GM23338 (cell line): Measurements from ENCODE around the gene TNFRSF8.

Experiments
- CREB1 ChIP-seq: fragments of 250-450 bp; sonication (Bioruptor Pico); IDR thresholded peaks from 2 replicates; pipeline ENCODE4 v1.5.0; 2020; ENCODE audit warnings: low read depth, mild to moderate bottlenecking, moderate library complexity
- EZH2 ChIP-seq: fragments of 200-600 bp; sonication (generic); IDR thresholded peaks from one replicate; pipeline ENCODE4 v1.8.0; 2017; ENCODE audit warnings: antibody characterized with exemption, mild to moderate bottlenecking, low read depth; ENCODE audit not compliant: unreplicated experiment
- TF ChIP-seq, protein P1 (sequence below), 2 experiments: fragments of 200-600 bp in 1 of 2; sonication (generic) in 1 of 2; conservative IDR thresholded peaks; 2 replicates each; pipeline versions ENCODE4 v1.5.1 to v1.6.1; 2016 to 2017; ENCODE audit warnings: antibody characterized with exemption in 2 of 2, low read depth in 2 of 2, mild to moderate bottlenecking in 2 of 2, moderate library complexity in 1 of 2

DNA sequence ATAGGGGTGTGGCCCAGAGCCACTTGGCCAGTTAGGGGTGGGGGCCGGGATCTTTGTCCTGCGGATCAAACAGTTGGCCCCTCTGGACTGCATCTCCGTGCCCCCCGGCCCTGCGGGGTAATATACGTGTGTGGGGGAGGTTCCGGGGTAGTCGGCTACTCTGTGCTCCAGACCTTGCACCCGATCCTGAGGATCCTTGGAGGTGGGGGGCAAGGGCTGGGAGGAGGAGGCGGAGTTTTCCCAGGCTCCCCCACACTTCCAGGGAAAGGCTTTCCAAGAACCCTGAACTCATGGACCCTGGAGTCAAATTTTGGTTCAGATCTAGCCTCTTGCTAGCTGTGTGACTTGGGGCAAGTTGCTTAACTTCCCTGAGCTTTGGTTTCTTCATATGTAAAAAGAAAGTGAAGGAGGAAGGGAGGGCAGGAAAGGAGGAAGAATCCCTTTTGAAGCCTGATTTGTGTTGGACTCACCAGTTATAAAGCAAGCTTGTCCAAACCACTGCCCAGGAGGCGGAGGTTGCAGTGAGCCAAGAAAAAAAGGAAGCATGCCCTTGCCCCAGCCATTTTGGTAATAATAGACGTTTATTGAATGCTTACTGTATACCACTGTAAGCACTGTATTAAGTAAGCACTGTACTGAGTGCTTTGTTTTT is 43.1 kb upstream of the TNFRSF8 start:
- TF ChIP-seq, protein P1, sequence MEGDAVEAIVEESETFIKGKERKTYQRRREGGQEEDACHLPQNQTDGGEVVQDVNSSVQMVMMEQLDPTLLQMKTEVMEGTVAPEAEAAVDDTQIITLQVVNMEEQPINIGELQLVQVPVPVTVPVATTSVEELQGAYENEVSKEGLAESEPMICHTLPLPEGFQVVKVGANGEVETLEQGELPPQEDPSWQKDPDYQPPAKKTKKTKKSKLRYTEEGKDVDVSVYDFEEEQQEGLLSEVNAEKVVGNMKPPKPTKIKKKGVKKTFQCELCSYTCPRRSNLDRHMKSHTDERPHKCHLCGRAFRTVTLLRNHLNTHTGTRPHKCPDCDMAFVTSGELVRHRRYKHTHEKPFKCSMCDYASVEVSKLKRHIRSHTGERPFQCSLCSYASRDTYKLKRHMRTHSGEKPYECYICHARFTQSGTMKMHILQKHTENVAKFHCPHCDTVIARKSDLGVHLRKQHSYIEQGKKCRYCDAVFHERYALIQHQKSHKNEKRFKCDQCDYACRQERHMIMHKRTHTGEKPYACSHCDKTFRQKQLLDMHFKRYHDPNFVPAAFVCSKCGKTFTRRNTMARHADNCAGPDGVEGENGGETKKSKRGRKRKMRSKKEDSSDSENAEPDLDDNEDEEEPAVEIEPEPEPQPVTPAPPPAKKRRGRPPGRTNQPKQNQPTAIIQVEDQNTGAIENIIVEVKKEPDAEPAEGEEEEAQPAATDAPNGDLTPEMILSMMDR (conservative IDR thresholded peaks at IDR 0.05; ENCODE audit: low read depth in 2 of 2), result no peak
- TF ChIP-seq EZH2, result no peak
- no peak for TF ChIP-seq CREB1 (CRISPR knock-in tag)
